KOPT-K1 (cell line): Measurements from ENCODE around the gene CRB2.

Experiments used
- H3K27ac ChIP-seq: fragments of 200-600 bp; sonication (generic); 2 replicates; pipeline ENCODE4 v1.5.1; 2016; ENCODE audit warnings: antibody characterized with exemption, mild to moderate bottlenecking, low read depth, low read length; ENCODE audit not compliant: poor library complexity, severe bottlenecking
- H3K36me3 ChIP-seq: fragments of 200-600 bp; sonication (generic); 2 replicates; pipeline ENCODE4 v1.5.1; 2017; ENCODE audit warnings: antibody characterized with exemption, mild to moderate bottlenecking, low read length, moderate library complexity; ENCODE audit not compliant: insufficient read depth
- H3K9me3 ChIP-seq: fragments of 200-600 bp; sonication (generic); 2 replicates; pipeline ENCODE4 v1.5.1; 2017; ENCODE audit warnings: antibody characterized with exemption, low read length, mild to moderate bottlenecking; ENCODE audit not compliant: insufficient read depth, poor library complexity, severe bottlenecking

Gene CRB2

GRCh38 chr9:123355761-123356431 is at the start of gene CRB2:
Gene CRB2 (plus strand): TSS chr9:123356197. CDS start chr9:123356261, 64 bp downstream.
- H3K27ac ChIP-seq: no peak within 1 kb of the TSS
- H3K36me3 ChIP-seq: no peaks in the 10 kb centered on the region

GRCh38 chr9:123309611-123310010 is 46.4 kb upstream of the CRB2 start:
- no peak overlapping the region for H3K27ac ChIP-seq
- H3K36me3 ChIP-seq: no peaks in the 10 kb centered on the region
- no peaks in the 10 kb centered on the region for H3K9me3 ChIP-seq

More at GRCh38 chr9:123355761-123356431, at the start of gene CRB2:
- H3K9me3 ChIP-seq: no peaks in the 10 kb centered on the region

- Histone ChIP-seq H3K9me3 (no peaks in the 10 kb centered on the region), H3K36me3 (no peaks in the 10 kb centered on the region), H3K27ac (no peak overlapping the region)
These were observed 45.3 kb upstream of the CRB2 start for GRCh38 chr9:123310551-123311249.

GRCh38 chr9:123311250-123311752 is 44.7 kb upstream of the CRB2 start:
- Histone ChIP-seq H3K36me3 (no peaks in the 10 kb centered on the region), H3K27ac (no peak overlapping the region), H3K9me3 (no peaks in the 10 kb centered on the region)

- H3K27ac ChIP-seq: no peak overlapping the region
- H3K9me3 ChIP-seq: no peaks in the 10 kb centered on the region
- no peaks in the 10 kb centered on the region for H3K36me3 ChIP-seq
These were observed 43.6 kb upstream of the CRB2 start for GRCh38 chr9:123312306-123312877.

- Histone ChIP-seq H3K27ac (no peak overlapping the region), H3K9me3 (no peaks in the 10 kb centered on the region), H3K36me3 (no peaks in the 10 kb centered on the region)
These were observed 41.4 kb upstream of the CRB2 start for GRCh38 chr9:123314617-123315016.

- H3K36me3 ChIP-seq: no peaks in the 10 kb centered on the region
- no peaks in the 10 kb centered on the region for H3K9me3 ChIP-seq
- no peak overlapping the region for H3K27ac ChIP-seq
These were observed 40.4 kb upstream of the CRB2 start for GRCh38 chr9:123315635-123316034.

- no peak overlapping the region for H3K27ac ChIP-seq
These were observed 39.8 kb upstream of the CRB2 start for GRCh38 chr9:123316053-123316718.

GRCh38 chr9:123318202-123318601 is 37.8 kb upstream of the CRB2 start:
- no peaks in the 10 kb centered on the region for H3K36me3 ChIP-seq
- H3K27ac ChIP-seq: no peak overlapping the region

More at GRCh38 chr9:123316053-123316718, 39.8 kb upstream of the CRB2 start:
- H3K9me3 ChIP-seq: no peaks in the 10 kb centered on the region
- H3K36me3 ChIP-seq: no peaks in the 10 kb centered on the region

GRCh38 chr9:123318961-123319421 is 37.0 kb upstream of the CRB2 start:
- Histone ChIP-seq H3K36me3 (no peaks in the 10 kb centered on the region), H3K9me3 (no peaks in the 10 kb centered on the region), H3K27ac (no peak overlapping the region)

More at GRCh38 chr9:123318202-123318601, 37.8 kb upstream of the CRB2 start:
- no peaks in the 10 kb centered on the region for H3K9me3 ChIP-seq

- Histone ChIP-seq H3K27ac (no peak overlapping the region), H3K9me3 (no peaks in the 10 kb centered on the region), H3K36me3 (no peaks in the 10 kb centered on the region)
These were observed 36.3 kb upstream of the CRB2 start for GRCh38 chr9:123319541-123320339.

GRCh38 chr9:123320814-123321213 is 35.2 kb upstream of the CRB2 start:
- peak overlapping the region; percentile 80 for H3K27ac ChIP-seq
- H3K36me3 ChIP-seq: no peaks in the 10 kb centered on the region
- H3K9me3 ChIP-seq: no peaks in the 10 kb centered on the region

- peak overlapping the region; percentile 80 for H3K27ac ChIP-seq
- H3K9me3 ChIP-seq: no peaks in the 10 kb centered on the region
- no peaks in the 10 kb centered on the region for H3K36me3 ChIP-seq
These were observed 34.3 kb upstream of the CRB2 start for GRCh38 chr9:123321616-123322272.
